WI38 (cell line): ENCODE data around the gene DNASE1.

Experiments
- H3K4me3 ChIP-seq: 2 replicates; pipeline ENCODE4 v1.5.1; 2011; ENCODE audit warnings: low read depth, mild to moderate bottlenecking, control low read depth, low read length
- TF ChIP-seq, protein P1 (sequence below): IDR thresholded peaks from 2 replicates; pipeline ENCODE4 v1.5.1; 2012; ENCODE audit warnings: low read depth, mild to moderate bottlenecking, control low read depth, low read length

Gene DNASE1

DNA sequence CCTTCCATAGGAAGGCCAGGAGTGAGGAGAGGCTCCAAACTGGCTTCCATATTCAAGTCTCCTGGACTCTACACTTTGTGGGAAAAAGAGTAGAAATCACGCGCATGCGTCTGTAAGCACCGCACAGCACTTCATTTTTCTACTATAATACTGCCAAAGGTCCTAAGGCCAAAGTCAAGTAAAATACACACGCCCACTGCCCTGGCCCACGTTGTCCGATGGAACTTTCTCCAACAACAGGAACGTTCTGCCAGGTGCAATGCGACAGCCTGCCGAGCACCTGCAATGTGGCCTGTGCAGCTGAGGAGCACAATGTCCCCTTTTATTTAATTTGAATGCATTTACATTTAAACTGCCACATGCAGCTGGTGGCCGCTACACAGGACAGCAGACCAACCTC lies 23.5 kb downstream of the DNASE1 start:
- H3K4me3 ChIP-seq, result no peak overlapping the region
- TF ChIP-seq, protein P1, sequence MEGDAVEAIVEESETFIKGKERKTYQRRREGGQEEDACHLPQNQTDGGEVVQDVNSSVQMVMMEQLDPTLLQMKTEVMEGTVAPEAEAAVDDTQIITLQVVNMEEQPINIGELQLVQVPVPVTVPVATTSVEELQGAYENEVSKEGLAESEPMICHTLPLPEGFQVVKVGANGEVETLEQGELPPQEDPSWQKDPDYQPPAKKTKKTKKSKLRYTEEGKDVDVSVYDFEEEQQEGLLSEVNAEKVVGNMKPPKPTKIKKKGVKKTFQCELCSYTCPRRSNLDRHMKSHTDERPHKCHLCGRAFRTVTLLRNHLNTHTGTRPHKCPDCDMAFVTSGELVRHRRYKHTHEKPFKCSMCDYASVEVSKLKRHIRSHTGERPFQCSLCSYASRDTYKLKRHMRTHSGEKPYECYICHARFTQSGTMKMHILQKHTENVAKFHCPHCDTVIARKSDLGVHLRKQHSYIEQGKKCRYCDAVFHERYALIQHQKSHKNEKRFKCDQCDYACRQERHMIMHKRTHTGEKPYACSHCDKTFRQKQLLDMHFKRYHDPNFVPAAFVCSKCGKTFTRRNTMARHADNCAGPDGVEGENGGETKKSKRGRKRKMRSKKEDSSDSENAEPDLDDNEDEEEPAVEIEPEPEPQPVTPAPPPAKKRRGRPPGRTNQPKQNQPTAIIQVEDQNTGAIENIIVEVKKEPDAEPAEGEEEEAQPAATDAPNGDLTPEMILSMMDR, result no peak

DNA sequence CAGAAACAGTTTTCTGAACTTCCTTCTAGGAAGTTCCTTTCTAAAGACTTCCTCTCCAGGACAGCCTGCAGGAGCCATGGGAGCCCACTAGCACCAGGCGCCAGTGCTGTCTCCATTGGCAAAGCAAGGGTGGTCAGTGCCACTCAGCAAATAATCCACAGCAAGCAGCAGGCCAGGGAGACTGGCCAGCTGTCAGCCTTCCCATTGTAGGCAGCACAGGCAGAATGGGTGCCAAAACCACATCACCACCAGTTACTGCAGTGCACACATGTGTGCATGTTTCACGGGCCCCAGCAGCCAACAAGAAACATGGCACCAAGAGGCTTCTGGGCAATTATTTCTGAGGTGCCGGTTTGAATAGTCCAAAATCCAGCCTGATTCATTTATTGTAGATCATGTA lies 26.7 kb downstream of the DNASE1 start:
- H3K4me3 ChIP-seq, result no peak overlapping the region
- TF ChIP-seq, protein P1, result no peak

DNA sequence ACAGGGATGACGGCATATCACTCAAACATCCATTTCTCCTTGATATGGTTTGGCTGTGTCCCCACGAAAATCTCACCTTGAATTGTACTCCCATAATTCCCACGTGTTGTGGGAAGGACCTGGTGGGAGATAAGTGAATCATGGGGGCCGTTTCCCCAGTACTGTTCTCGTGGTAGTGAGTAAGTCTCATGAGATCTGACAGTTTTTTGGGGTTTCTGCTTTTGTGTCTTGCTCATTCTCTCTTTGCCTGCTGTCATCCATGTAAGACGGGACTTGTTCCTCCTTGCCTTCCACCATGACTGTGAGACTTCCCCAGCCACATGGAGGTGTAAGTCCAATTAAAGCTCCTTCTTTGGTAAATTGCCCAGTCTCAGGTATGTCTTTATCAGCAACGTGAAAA lies 32.5 kb downstream of the DNASE1 start:
- TF ChIP-seq, protein P1, result no peak
- no peak overlapping the region for H3K4me3 ChIP-seq

DNA sequence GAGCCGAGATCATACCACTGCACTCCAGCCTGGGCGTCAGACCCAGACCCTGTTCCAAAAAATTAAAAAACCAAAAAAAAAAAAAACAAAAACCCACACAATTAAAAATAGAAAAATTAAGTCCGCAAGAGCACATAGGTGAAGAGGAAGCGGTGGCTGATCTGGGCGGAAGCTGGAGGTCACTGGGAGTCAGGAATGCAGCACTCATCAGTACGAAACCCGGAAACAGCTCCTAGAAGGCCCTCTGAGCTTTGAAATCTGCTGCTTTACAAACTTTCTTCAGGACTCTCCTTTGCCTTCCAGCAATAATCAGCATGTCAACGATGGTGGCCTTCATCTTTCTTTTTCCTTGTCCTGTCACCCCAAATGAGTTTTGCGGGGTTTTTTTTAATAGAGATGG lies 33.3 kb downstream of the DNASE1 start:
- no peak overlapping the region for H3K4me3 ChIP-seq
- TF ChIP-seq, protein P1, result no peak

DNA sequence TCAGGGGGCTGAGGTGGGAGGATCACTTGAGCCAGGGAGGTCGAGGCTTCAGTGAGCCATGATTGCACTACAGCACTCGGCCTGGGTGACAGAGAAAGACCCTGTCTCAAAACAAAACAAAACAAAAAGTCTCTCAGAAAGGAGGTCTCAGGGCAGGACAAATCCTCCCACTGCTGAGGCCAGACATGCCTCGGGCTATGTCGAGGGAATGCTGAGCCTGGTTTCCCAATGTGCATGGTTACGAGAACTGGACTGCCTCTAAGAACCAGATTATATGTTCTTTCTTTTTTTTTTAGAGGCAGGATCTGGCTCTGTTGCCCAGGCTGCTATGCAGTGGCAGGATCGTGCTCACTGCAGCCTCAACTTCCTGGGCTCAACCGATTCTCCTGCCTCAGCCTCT lies 35.2 kb downstream of the DNASE1 start:
- TF ChIP-seq, protein P1, result no peak
- no peak overlapping the region for H3K4me3 ChIP-seq

DNA sequence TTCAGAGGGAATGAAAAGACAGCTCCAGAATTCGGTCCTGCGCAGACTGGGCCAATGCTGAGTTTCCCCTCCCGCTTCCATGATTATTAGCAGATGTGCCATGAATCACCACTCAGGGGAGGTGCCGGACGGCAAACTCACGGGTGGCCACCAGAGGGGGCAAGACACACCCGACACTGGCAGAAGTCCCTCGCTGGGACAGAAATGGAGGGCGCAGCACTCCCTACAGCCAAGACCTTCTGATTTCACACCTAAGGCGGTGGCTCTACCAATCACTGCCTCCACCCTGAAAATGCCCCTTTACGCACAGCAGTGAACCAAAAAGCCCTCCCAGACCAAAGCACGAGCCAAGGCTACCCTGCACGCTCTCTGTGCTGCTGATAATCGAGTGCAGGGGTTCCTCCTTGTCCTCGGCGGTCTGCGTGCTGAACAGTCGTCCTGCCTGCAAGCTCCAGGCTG lies 36.0 kb downstream of the DNASE1 start:
- no peak overlapping the region for H3K4me3 ChIP-seq
- TF ChIP-seq, protein P1, result peak; percentile 60

DNA sequence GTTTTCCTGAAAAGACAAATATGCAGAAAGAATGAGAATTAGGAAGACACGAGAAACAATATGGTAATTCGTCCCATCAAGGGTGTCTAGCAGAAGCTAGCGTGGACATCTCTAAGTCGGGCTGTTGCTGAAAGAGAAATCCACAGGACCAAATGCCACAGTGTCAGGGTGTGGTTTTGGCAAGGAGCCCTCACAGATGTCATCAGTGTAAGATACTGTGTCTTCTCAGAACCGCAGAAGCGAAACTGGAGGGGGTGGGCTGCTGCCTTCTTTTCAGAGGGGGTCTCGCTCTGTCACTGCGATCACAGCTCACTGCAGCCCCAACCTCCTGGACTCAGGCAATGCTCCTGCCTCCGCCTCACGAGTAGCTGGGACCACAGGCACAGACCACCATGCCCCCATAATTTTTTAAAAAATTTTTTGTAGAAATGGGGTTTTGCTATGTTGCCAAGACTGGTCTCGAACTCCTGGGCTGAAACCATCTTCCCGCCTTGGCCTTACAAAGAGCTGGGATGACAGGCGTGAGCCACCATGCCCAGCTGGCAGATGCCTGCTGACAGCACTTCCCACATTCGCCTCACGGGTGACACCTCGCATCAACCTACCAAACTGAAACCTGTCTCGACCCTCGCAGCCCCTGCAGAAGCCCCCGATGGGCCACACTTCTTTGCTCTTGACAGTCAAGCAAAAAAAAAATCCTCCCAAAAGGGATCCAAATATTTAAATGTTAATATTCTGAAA lies 36.7 kb downstream of the DNASE1 start:
- no peak overlapping the region for H3K4me3 ChIP-seq
- TF ChIP-seq, protein P1, result no peak
